ENCODE results near the gene PRSS27. TPM values are rescaled to one million over a fixed set of nuclear protein-coding genes. Genes with fewer than 3 reads are reported as not detected.

Gene PRSS27
- polyA plus RNA-seq, 1 donor (not counting 4 experiments of a cell fraction or from before 2014, with no cell fraction given), result 0.20 TPM

- FAIRE-seq, result no peak
These were observed 21.1 kb upstream of the PRSS27 start for GRCh38 chr16:2741168-2741567.

GRCh38 chr16:2740476-2740875, 20.5 kb upstream of the PRSS27 start:
- FAIRE-seq, result no peak

More at GRCh38 chr16:2741168-2741567, 21.1 kb upstream of the PRSS27 start:
- H3K4me1 ChIP-seq (ENCODE audit: control insufficient read depth, extremely low read depth, insufficient read depth, low read length), result peaks cover 3% of the 10 kb centered on the region
- no peaks in the 10 kb centered on the region for H3K9me1 ChIP-seq (ENCODE audit: control insufficient read depth, extremely low read depth, insufficient read depth, low read length)
- H3K27me3 ChIP-seq (ENCODE audit: control insufficient read depth, extremely low read depth, insufficient read depth, low read length), result no peaks in the 10 kb centered on the region
- H3K4me3 ChIP-seq (ENCODE audit: control insufficient read depth in 2 of 3, extremely low read depth in 1 of 3, insufficient read depth in 2 of 3, low read depth in 1 of 3, low read length in 3 of 3), result no peak overlapping the region
- H3K9me3 ChIP-seq (ENCODE audit: control insufficient read depth, low read depth, low read length), result no peaks in the 10 kb centered on the region
- H4K20me1 ChIP-seq (ENCODE audit: control insufficient read depth, extremely low read depth, insufficient read depth, low read length), result no peaks in the 10 kb centered on the region
- no peak overlapping the region for H3K9ac ChIP-seq (ENCODE audit: control insufficient read depth, extremely low read depth, insufficient read depth, low read length)
- no peak overlapping the region for H2AFZ ChIP-seq (ENCODE audit: control insufficient read depth, low read length)
- no peaks in the 10 kb centered on the region for H3K36me3 ChIP-seq (ENCODE audit: control insufficient read depth in 2 of 2, extremely low read depth in 1 of 2, insufficient read depth in 2 of 2, low read length in 2 of 2)
- TF ChIP-seq CTCF (optimal IDR thresholded peaks at IDR 0.05 in 1 of 3, IDR thresholded peaks at IDR 0.05 in 1 of 3, conservative IDR thresholded peaks at IDR 0.05 in 1 of 3; ENCODE audit: extremely low read depth in 1 of 3, insufficient read depth in 2 of 3, low read length in 3 of 3) (no peak), EZH2 (IDR thresholded peaks at IDR 0.05; ENCODE audit: low read length) (no peak)
- H3K79me2 ChIP-seq (ENCODE audit: control insufficient read depth, insufficient read depth, low read length), result no peaks in the 10 kb centered on the region
- DNase-seq (ENCODE audit: low read depth, low spot score), result no peak
- dilution Hi-C loops (cut with MboI; ENCODE audit: extremely low pct_ligation_motif_present, low sequenced_read_pairs), result no loop called here
- no peak overlapping the region for H3K4me2 ChIP-seq (ENCODE audit: control insufficient read depth, extremely low read depth, insufficient read depth, low read depth, low read length)
- H3K27ac ChIP-seq (ENCODE audit: control insufficient read depth, insufficient read depth, low read length), result no peak overlapping the region

More at GRCh38 chr16:2740476-2740875, 20.5 kb upstream of the PRSS27 start:
- TF ChIP-seq EZH2 (IDR thresholded peaks at IDR 0.05; ENCODE audit: low read length) (no peak), CTCF (optimal IDR thresholded peaks at IDR 0.05 in 1 of 3, IDR thresholded peaks at IDR 0.05 in 1 of 3, conservative IDR thresholded peaks at IDR 0.05 in 1 of 3; ENCODE audit: extremely low read depth in 1 of 3, insufficient read depth in 2 of 3, low read length in 3 of 3) (no peak)
- Histone ChIP-seq H3K4me3 (ENCODE audit: control insufficient read depth in 2 of 3, extremely low read depth in 1 of 3, insufficient read depth in 2 of 3, low read depth in 1 of 3, low read length in 3 of 3) (no peak overlapping the region), H2AFZ (ENCODE audit: control insufficient read depth, low read length) (no peak overlapping the region), H3K79me2 (ENCODE audit: control insufficient read depth, insufficient read depth, low read length) (no peaks in the 10 kb centered on the region), H3K27ac (ENCODE audit: control insufficient read depth, insufficient read depth, low read length) (no peak overlapping the region), H3K27me3 (ENCODE audit: control insufficient read depth, extremely low read depth, insufficient read depth, low read length) (no peaks in the 10 kb centered on the region), H3K9me3 (ENCODE audit: control insufficient read depth, low read depth, low read length) (no peaks in the 10 kb centered on the region), H3K9ac (ENCODE audit: control insufficient read depth, extremely low read depth, insufficient read depth, low read length) (no peak overlapping the region), H3K36me3 (ENCODE audit: control insufficient read depth in 2 of 2, extremely low read depth in 1 of 2, insufficient read depth in 2 of 2, low read length in 2 of 2) (no peaks in the 10 kb centered on the region), H3K9me1 (ENCODE audit: control insufficient read depth, extremely low read depth, insufficient read depth, low read length) (no peaks in the 10 kb centered on the region), H3K4me2 (ENCODE audit: control insufficient read depth, extremely low read depth, insufficient read depth, low read depth, low read length) (no peak overlapping the region), H4K20me1 (ENCODE audit: control insufficient read depth, extremely low read depth, insufficient read depth, low read length) (no peaks in the 10 kb centered on the region), H3K4me1 (ENCODE audit: control insufficient read depth, extremely low read depth, insufficient read depth, low read length) (peaks cover 3% of the 10 kb centered on the region)
- DNase-seq (ENCODE audit: low read depth, low spot score), result no peak
- dilution Hi-C loops (cut with MboI; ENCODE audit: extremely low pct_ligation_motif_present, low sequenced_read_pairs), result no loop called here
